ENCODE measurements around the gene ARHGEF10L.
"Not testable (repeated sequence)": the region's sequence is repeated elsewhere in the genome, so short reads cannot be mapped to it uniquely, and the experiment has no call there.

The ARHGEF10L gene

GRCh38 chr1:17609529-17609928 is 70.0 kb downstream of the ARHGEF10L start:
- no peak for DNase-seq (ENCODE audit: low read depth in 2 of 2)

DNA sequence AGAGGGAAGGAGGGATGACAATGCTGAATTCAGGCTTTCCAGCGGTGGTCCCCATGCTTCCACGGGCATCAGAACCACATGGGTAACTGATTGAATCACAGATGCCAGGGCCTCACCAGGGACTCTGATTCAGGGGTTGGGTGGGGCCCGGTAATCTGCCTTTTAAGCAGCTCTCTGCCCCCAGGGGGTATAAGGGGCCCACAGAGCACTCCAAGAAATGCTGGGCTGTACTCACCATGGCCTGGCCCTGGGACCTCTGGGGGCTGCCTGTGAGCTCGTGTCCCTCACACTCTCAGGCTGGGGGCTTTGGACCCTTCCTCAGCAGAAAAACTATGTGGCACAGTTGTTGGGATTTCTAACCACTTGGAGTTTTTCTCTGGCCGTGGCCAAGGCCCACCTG is 70.6 kb downstream of the ARHGEF10L start:
- no peak for DNase-seq (ENCODE audit: low read depth in 2 of 2)

- no peak for DNase-seq (ENCODE audit: low read depth in 2 of 2)
Observed at GRCh38 chr1:17610713-17611112, 71.2 kb downstream of the ARHGEF10L start.

DNA sequence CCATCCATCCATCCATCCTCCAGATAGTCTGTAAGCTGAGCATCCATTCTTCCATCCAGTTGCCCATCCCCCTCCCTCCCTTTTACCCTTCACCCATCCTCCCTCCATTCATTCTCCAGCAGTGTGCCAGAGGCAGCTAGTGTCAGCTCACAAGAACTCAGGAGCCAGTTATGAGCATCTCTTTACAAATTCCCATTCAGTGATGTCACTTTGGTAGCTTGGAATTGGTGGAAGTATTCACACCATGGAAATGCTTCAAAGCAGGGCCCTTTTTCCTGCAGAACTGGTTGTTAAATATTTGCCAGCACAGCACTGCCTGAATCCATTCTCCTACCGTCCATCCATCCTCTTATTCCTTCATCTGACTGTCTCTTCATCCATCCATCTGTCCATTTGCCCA is 72.5 kb downstream of the ARHGEF10L start:
- no peak for DNase-seq (ENCODE audit: low read depth in 2 of 2)

DNA sequence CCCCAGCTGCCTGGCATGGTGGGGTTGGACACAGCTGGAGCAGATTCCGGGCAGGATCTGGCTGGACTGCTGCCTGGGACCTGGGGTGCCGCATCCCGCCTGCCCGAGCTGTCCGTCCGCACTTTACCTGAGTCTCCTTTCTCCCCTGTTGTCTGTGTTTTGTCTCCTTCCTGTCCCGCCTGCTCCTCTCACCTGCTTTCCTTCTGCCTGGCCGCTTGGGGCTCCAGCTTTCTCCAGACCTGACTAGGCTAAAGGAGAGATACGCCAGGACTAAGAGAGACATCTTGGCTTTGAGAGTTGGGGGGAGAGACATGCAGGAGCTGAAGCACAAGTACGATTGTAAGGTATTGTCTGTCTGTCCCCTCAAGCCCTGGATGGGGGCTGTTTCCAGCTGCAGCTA is 73.3 kb downstream of the ARHGEF10L start:
- no peak for DNase-seq (ENCODE audit: low read depth in 2 of 2)

DNA sequence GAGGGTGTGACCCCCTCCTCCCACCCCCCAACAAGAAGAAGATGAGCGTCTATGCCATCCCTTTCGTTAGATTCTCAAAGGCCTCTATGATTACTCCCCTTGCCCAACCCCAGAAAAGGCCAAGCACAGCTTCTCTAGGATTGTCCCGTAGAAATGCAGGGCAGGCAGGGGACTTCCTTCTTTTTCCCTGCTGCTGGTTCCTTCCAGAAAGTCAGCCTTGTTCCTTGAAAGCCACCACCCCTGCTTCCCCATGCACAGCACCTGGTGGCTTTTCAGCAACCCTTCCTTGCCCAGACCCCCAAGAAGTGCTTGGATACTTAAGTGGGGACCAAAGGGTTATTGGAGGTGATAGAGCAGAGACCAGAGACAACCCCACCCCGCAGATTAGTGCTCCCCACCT is 75.1 kb downstream of the ARHGEF10L start:
- DNase-seq (ENCODE audit: low read depth in 2 of 2), result no peak

- no peak for DNase-seq (ENCODE audit: low read depth in 2 of 2)
Observed at GRCh38 chr1:17615157-17615556, 75.7 kb downstream of the ARHGEF10L start.

DNA sequence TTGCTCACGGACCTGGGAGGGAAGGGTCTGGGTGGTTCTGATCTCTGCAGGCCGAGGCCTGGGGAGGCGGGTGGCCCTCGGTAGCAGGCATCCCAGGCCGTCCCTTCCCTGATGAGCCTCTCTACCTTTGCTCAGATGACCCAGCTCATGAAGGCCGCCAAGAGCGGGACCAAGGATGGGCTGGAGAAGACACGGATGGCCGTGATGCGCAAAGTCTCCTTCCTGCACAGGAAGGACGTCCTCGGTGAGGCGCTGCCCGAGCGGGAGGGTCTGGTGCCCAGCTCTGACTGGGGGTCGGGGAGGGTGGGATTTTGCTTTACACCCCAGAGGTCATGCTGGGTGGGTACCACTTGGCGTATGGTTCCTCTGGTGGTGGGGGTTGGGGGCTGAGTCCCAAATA is 76.5 kb downstream of the ARHGEF10L start:
- DNase-seq (ENCODE audit: low read depth in 2 of 2), result no peak

DNA sequence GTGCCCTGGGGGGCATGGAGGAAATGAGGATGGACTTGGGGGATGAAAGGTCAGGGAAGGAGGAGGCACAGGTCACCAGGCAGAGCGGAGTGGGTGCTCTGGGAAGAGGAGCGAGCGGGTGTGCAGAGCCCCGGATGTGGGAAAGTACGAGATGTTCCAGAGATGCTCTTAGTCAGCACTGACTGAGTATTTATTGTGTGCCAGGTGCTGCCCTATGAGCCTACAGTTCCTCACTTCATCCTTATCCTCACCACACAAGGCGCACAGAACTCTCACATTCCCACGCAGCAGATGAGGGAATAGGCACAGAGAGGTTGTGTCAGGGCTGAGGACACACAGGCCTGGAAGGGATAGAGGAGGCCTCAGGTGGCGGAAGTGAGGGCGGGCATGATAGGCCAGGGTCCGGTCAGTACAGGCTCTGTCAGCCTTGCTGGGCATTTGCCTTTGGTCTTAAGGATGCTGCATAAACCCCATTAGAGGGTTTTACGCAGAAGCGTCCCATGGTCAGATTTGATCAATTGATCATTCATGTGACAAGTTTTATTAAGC is 77.3 kb downstream of the ARHGEF10L start:
- no peak for DNase-seq (ENCODE audit: low read depth in 2 of 2)

DNA sequence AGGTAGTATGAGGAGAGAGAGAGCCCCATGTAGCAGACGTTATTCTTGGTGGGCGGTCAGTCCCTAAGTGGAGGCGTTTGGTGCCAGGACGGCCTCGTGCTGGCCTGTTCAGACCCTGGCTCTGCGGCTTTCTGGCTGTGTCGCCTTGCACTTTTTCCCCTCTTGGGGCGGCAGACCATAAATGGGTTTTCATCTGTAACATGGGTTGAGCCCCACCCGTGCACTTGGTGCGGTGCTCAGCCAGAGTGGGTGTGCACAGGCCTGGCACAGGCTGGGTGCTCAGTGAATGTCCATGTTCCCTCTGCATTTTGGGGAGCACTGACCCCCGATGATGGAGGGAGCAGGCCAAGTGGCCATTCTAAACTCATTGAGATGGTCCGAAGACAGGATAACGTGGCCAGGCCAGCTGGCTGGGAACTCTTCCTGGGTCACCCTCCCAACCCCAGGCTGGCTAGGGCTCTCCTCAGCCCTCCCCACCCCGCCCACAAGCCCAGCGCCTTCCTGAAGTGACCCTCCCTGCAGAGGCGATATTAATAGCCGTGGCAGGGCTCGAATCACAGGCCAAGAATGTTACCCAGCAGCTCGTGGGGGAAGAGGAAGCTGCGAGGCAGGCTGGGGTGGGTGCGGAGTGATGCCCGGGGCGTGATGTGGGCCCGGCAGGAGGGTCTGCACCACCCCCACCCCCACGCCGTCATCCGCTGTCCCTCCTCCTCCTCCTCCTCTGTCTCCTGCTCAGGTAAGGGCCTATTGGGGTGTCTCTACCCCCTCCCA is 78.5 kb downstream of the ARHGEF10L start:
- no peak for DNase-seq (ENCODE audit: low read depth in 2 of 2)

GRCh38 chr1:17618558-17619247 is 79.2 kb downstream of the ARHGEF10L start:
- DNase-seq (ENCODE audit: low read depth in 2 of 2), result no peak

- DNase-seq (ENCODE audit: low read depth in 2 of 2), result no peak
Observed at GRCh38 chr1:17620448-17620847, 81.0 kb downstream of the ARHGEF10L start.

DNA sequence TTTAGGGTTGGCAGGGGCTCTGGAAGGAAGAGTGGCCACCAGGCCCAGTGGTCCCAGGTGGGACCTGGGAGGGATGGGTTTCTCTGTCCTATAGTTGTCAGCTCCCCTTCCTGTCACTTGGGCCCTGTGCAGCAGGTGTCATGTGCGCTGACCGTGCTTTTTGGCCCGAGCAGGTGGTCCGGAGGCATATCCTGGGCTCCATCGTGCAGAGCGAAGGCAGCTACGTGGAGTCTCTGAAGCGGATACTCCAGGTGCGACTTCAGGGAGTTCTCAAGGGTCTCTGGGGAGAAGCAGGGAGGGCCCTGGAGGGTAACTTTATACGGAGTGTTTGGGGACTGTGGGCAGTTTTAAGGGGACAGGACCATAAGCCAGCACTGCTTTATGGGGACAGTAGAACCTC is 82.2 kb downstream of the ARHGEF10L start:
- no peak for DNase-seq (ENCODE audit: low read depth in 2 of 2)

- DNase-seq (ENCODE audit: low read depth in 2 of 2), result no peak
Observed at GRCh38 chr1:17622823-17623222, 83.3 kb downstream of the ARHGEF10L start.

GRCh38 chr1:17624611-17625233 is 85.2 kb downstream of the ARHGEF10L start:
- no peak for DNase-seq (ENCODE audit: low read depth in 2 of 2)

DNA sequence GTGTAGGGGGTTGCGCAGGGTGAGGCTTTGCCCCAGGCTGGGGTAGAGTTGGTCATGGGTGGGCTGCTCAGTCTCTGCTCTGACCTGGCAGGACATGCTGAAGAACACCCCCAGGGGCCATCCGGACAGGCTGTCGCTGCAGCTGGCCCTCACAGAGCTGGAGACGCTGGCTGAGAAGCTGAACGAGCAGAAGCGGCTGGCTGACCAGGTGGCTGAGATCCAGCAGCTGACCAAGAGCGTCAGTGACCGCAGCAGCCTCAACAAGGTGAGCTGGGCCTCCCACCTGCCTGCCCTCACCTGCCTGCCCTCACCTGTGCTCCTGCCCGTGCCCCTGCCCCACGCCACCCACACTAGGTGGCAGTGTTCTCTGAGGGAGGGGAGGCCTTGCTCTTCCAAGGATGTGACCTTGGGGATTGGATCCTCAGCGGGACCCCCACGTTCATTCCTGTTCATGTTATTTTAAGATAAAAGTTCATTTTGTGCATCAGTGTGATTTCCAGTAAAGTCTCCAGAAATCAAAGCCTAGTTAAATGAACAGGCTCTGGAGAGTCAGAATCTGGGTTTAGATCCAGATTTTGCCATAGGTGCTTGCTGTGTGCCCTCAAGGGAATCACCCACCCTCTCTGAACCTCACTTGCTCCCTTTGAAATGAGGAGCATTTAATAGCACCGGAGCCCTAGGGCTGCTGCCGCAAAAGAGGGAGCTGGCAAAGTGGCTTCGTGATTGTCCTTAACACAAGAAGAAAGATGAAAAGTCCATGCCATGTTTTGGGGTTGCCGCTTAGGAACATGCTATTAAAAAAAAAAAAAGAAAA is 87.9 kb downstream of the ARHGEF10L start:
- DNase-seq (ENCODE audit: low read depth in 2 of 2), result no peak

DNA sequence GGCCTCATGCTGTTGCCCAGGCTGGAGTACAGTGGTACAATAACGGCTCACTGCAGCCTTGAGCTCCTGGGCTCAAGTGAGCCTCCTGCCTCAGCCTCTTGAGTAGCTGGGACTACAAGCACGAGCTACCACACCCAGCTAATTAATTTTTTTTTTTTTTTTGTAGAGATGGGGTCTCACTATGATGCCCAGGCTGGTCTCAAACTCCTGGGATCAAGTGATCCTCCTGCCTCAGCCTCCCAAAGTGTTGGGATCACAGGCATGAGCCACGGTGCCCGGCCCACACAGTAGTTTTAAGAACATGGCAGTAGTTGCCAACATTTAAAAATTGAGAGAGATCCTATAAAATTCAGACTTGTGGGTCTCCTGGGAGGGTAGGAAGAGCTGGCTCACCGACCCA is 89.5 kb downstream of the ARHGEF10L start:
- not testable (repeated sequence) for DNase-seq (ENCODE audit: low read depth in 2 of 2)

DNA sequence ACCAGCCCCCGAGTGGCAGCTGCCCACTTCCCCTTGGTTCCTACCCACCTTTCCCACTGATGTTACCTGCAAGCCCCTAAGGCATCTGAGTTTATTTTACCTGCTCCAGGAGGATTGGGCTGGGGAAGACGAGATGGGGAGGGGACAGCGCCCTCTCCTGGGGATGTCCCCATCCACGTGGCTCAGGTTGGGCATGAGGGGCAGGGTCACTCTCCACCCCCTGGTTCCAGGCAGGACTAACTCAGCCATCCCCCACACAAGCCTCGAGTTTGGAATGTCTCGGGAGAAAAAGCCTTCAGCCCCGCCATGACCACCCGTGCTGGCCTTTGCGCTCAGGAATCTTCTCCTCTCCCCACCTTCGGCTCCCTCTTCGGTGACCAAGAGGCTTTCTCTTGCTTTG is 90.0 kb downstream of the ARHGEF10L start:
- DNase-seq (ENCODE audit: low read depth in 2 of 2), result no peak

DNA sequence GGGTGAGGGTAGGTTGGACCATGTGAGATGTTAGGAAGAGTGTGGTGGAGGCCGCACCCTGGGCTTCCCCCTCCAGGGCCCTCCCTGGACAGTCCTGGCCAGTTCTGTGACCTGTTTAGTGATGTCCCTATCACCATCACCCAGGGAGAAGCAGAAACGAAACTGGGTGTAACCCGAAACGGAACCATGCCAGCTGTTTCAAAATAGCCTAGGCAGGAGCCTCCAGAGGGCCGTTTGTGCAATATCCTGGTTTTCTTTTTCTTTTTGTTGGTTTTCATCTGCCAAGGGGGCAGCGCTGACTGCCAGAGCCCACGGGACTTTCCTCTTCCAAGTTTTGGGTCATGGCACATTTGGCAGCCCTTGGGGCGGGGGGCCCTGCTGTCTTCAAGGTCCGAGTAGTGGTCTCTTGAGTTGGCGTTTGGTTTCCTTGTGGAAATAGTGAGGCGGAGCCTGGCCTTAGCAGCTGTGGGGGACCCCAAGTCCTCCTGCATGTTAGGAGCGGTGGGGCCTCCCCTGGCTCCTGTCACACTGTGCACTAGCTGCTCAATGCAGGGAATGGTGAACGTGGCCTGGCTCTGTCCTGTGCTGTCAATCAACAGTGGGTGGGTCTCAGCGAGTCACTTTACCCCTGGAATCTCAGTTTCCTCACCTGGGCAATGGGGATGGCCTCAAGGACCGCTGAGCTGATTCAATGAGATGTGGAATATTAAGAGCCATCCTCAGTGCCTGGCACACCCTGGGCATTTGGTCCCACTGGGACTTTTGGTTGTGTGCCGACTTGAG is 90.7 kb downstream of the ARHGEF10L start:
- no peak for DNase-seq (ENCODE audit: low read depth in 2 of 2)

DNA sequence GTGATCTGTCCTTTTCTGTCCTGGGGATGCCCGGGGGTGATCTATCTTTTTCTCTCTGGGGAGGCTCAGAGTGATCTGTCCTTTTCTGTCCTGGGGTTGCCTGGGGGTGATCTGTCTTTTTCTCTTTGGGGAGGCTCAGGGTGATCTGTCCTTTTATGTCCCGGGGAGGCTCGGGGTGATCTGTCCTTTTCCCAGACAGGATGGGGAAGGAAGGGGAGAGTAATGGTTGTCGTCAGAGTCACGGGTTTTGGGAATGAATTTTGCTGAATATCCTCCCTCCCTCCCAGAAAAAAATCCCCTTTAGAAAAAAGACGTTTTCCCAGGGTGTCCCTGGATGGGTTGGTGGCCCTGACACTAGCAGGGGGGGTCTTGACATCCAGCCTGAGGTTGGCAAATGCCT is 91.5 kb downstream of the ARHGEF10L start:
- no peak for DNase-seq (ENCODE audit: low read depth in 2 of 2)

DNA sequence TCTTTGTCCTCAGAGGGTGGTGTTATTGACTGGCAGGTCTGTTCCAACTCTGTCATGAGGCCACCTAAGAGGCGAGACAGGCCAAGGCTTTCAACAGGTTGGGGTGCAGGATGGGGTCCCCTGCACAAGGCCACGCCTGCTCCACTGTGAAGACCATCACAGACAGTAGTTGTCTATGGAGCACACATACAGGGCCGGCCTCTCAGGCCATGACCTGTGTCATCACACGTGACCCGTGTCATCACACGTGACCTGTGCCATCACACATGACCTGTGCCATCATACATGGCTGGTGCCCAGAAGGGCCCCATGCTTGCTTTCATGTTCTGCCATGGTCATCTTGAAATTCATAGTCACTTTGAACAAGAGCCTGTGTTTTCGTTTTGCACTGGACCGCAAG is 91.9 kb downstream of the ARHGEF10L start:
- DNase-seq (ENCODE audit: low read depth in 2 of 2), result no peak

All from stimulated activated CD8-positive, alpha-beta memory T cell treated with anti-CD3 and anti-CD28 coated beads, Interleukin-15, amount 100 ng/mL, for 48 hours (primary cell).